ENCODE measurements around the gene CNNM2.
"Not testable (repeated sequence)": the region's sequence is repeated elsewhere in the genome, so short reads cannot be mapped to it uniquely, and the experiment has no call there.

The CNNM2 gene

DNA sequence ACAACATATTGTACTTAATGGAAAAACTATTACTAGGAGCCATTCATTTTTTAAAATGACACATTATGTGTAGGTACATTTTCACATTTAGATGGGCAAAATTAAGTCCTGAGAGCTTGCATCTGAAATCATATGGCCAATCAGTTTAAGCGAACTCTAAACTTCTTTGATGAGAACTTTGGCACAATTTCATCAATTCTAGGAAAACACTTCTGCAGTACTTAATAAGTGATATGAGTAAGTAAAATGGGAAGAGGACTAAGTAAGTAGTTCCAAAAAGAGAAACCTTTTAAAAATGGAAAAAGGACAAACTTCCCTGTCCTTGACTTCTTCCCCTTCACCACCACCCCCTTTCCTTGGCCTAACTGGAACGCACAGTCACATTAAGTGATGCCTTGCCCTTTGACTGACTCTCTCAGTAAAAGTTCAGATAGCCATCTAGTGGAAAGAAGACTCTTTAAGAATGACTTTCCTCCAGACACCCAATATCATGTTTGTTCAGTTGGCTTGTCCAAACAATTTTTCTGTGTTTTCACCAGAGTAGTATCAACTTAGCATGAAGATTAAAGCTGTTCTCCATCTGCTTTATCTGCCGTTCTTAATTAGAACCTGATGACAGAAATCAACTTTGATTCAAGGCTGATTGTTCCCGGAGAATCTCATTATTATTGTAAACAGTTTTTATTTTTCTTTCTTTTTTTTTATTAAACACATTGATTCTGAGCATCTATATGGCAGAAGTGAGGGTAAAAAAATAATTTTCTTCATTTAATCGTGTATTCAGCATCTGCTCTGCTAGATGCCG lies 45.1 kb downstream of the CNNM2 start:
- Histone ChIP-seq H3K9ac (ENCODE audit: low read length in 5 of 5) (no peak overlapping the region), H3K27ac (ENCODE audit: low read depth, low read length) (no peak overlapping the region), H3K36me3 (ENCODE audit: control insufficient read depth in 5 of 5, insufficient read depth in 5 of 5, low read length in 5 of 5) (no peaks in the 10 kb centered on the region), H3K9me3 (ENCODE audit: control insufficient read depth in 5 of 5, low read length in 5 of 5) (no peaks in the 10 kb centered on the region), H3K4me1 (ENCODE audit: control insufficient read depth in 5 of 5, insufficient read depth in 5 of 5, low read length in 5 of 5) (no peaks in the 10 kb centered on the region), H3K27me3 (ENCODE audit: control insufficient read depth in 5 of 5, insufficient read depth in 4 of 5, low read length in 5 of 5) (no peaks in the 10 kb centered on the region), H3K4me3 (ENCODE audit: low read depth in 1 of 5, low read length in 5 of 5) (no peak overlapping the region)

DNA sequence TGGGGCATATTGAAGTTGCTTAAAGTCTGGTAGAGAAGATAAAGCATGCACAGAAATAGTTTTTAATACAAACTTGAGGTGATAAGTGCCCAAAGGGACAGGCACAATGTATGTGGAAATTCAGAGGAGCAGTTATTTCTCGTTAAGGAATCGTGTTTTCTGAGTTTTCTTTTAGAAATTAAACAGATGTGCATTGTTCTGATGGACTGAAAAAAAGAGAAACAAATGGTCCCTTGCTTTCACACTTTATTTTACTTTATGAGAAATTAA lies 45.6 kb downstream of the CNNM2 start:
- Histone ChIP-seq H3K36me3 (ENCODE audit: control insufficient read depth in 5 of 5, insufficient read depth in 5 of 5, low read length in 5 of 5) (no peaks in the 10 kb centered on the region), H3K27ac (ENCODE audit: low read depth, low read length) (no peak overlapping the region), H3K4me3 (ENCODE audit: low read depth in 1 of 5, low read length in 5 of 5) (no peak overlapping the region), H3K27me3 (ENCODE audit: control insufficient read depth in 5 of 5, insufficient read depth in 4 of 5, low read length in 5 of 5) (no peaks in the 10 kb centered on the region), H3K4me1 (ENCODE audit: control insufficient read depth in 5 of 5, insufficient read depth in 5 of 5, low read length in 5 of 5) (no peaks in the 10 kb centered on the region), H3K9me3 (ENCODE audit: control insufficient read depth in 5 of 5, low read length in 5 of 5) (no peaks in the 10 kb centered on the region), H3K9ac (ENCODE audit: low read length in 5 of 5) (no peak overlapping the region)

DNA sequence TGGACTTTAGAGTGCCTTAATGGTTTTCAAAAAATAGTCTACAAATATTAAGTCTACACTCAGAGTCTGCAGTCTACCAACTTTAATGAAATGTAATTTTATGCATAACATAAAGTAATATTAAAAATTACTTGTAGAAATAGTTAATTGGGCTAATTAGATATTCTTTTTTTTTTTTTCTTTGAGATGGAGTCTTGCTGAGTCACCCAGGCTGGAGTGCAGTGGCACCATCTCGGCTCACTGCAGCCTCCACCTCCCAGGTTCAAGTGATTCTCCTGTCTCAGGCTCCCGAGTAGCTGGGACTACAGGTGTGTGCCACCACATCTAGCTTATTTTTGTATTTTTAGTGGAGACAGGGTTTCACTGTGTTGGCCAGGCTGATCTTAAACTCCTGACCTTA lies 46.0 kb downstream of the CNNM2 start:
- H3K4me1 ChIP-seq (ENCODE audit: control insufficient read depth in 5 of 5, insufficient read depth in 5 of 5, low read length in 5 of 5); H3K4me3 ChIP-seq (ENCODE audit: low read depth in 1 of 5, low read length in 5 of 5); H3K27ac ChIP-seq (ENCODE audit: low read depth, low read length); H3K9ac ChIP-seq (ENCODE audit: low read length in 5 of 5); H3K36me3 ChIP-seq (ENCODE audit: control insufficient read depth in 5 of 5, insufficient read depth in 5 of 5, low read length in 5 of 5); H3K9me3 ChIP-seq (ENCODE audit: control insufficient read depth in 5 of 5, low read length in 5 of 5); H3K27me3 ChIP-seq (ENCODE audit: control insufficient read depth in 5 of 5, insufficient read depth in 4 of 5, low read length in 5 of 5): not testable (repeated sequence)

DNA sequence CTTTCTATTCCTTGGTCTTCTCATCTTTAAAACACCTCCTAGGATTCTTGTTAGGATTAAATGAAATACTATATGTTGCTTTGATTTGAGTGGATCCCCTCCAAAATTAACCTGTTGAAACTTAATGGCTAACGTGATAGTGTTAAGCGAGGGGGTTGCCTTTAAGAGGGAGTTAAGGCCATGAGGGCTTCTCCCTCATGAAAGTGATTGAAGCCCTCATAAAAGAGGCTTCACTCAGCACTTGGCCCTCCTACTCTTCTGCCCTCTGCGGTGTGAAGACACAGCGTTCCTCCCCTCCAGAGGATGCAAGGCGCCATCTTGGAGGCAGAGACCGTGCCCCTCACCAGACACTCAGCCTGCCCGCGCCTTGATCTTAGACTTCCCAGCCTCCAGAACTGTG lies 46.6 kb downstream of the CNNM2 start:
- H3K9me3 ChIP-seq (ENCODE audit: control insufficient read depth in 5 of 5, low read length in 5 of 5) = no peaks in the 10 kb centered on the region
- no peak overlapping the region for H3K27ac ChIP-seq (ENCODE audit: low read depth, low read length)
- H3K27me3 ChIP-seq (ENCODE audit: control insufficient read depth in 5 of 5, insufficient read depth in 4 of 5, low read length in 5 of 5) = no peaks in the 10 kb centered on the region
- no peak overlapping the region for H3K9ac ChIP-seq (ENCODE audit: low read length in 5 of 5)
- H3K36me3 ChIP-seq (ENCODE audit: control insufficient read depth in 5 of 5, insufficient read depth in 5 of 5, low read length in 5 of 5) = no peaks in the 10 kb centered on the region
- no peaks in the 10 kb centered on the region for H3K4me1 ChIP-seq (ENCODE audit: control insufficient read depth in 5 of 5, insufficient read depth in 5 of 5, low read length in 5 of 5)
- H3K4me3 ChIP-seq (ENCODE audit: low read depth in 1 of 5, low read length in 5 of 5) = no peak overlapping the region

DNA sequence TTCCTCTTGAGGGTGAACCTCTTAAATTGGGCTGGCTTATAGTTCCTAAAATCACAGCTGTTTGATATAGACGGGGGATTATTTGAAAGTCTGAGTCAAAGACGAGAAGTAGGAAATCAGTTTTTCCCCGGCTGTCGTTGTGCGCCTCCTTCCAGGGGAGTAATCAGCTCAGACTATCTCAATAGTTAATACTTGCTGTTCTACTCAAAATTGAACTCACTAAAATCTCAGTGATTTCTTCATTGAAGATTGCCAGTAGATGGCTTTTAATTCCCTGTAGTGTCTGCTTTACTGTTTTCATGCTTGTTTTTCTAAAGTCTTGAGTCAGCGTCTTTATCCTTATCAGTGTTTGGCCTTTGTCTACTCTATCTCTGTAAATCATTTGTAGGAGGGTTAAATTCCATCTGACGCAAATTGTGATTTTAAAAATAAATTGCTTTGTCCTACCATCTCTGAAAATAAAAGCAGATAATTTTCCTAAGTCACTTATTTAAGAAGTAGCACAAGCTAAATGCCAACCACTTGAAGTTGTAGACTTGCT lies 47.3 kb downstream of the CNNM2 start:
- Histone ChIP-seq H3K4me1 (ENCODE audit: control insufficient read depth in 5 of 5, insufficient read depth in 5 of 5, low read length in 5 of 5) (no peaks in the 10 kb centered on the region), H3K9me3 (ENCODE audit: control insufficient read depth in 5 of 5, low read length in 5 of 5) (no peaks in the 10 kb centered on the region), H3K27me3 (ENCODE audit: control insufficient read depth in 5 of 5, insufficient read depth in 4 of 5, low read length in 5 of 5) (no peaks in the 10 kb centered on the region), H3K36me3 (ENCODE audit: control insufficient read depth in 5 of 5, insufficient read depth in 5 of 5, low read length in 5 of 5) (no peaks in the 10 kb centered on the region), H3K9ac (ENCODE audit: low read length in 5 of 5) (no peak overlapping the region), H3K4me3 (ENCODE audit: low read depth in 1 of 5, low read length in 5 of 5) (no peak overlapping the region), H3K27ac (ENCODE audit: low read depth, low read length) (no peak overlapping the region)

DNA sequence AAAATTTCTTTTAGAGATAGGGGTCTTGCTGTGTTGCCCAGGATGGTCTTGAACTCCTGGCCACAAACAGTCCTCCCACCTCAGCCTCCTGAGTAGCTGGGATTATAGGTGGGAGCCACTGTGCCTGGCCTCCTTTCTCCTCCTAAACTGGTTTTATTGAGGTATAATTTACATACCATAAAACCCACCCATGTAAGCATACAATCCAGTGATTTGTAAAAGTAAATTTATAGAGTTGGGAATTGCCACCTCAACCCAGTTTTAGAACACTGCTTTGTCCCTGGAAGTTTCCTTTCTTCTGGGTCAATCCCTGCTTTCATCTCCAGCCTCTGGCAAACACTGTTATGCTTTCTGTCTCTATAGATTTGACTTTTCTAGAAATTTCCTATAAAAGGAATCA lies 49.0 kb downstream of the CNNM2 start:
- Histone ChIP-seq H3K9ac (ENCODE audit: low read length in 5 of 5) (no peak overlapping the region), H3K36me3 (ENCODE audit: control insufficient read depth in 5 of 5, insufficient read depth in 5 of 5, low read length in 5 of 5) (no peaks in the 10 kb centered on the region), H3K4me3 (ENCODE audit: low read depth in 1 of 5, low read length in 5 of 5) (no peak overlapping the region), H3K9me3 (ENCODE audit: control insufficient read depth in 5 of 5, low read length in 5 of 5) (no peaks in the 10 kb centered on the region), H3K27me3 (ENCODE audit: control insufficient read depth in 5 of 5, insufficient read depth in 4 of 5, low read length in 5 of 5) (no peaks in the 10 kb centered on the region), H3K27ac (ENCODE audit: low read depth, low read length) (no peak overlapping the region), H3K4me1 (ENCODE audit: control insufficient read depth in 5 of 5, insufficient read depth in 5 of 5, low read length in 5 of 5) (no peaks in the 10 kb centered on the region)

DNA sequence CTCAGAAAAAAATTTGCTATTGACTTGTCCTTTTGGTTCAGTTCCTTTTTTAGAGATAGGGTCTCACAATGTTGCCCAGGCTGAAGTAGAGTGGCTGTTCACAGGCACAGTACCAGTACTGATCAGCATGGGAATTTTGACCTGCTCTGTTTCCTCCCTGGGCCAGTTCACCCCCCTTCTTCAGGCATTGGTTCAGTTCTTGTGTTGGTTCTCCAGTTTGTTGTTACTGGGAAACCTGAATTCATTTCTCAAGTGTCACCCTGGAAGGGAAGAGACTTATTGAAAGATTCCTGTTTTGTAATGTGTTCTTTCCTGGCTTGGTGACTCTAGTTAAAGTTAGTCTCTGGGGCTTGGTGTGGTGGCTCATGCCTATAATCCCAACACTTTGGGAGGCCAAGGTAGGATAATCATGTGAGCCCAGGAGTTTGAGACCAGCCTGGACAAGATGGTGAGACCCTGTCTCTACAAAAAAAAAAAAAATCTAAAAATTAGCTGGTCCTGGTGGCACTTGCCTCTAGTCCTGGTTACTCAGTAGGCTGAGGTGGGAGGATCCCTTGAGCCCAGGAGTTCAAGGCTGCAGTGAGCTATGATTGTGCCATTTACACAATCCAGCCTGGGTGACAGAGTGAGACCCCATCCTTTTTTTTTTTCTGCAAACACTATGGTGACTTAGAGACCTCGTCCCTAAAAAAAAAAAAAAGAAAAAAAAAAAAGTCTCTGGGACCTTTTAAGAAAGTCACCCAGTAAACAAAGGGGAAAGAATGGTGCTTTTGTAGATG lies 52.7 kb downstream of the CNNM2 start:
- no peaks in the 10 kb centered on the region for H3K9me3 ChIP-seq (ENCODE audit: control insufficient read depth in 5 of 5, low read length in 5 of 5)
- H3K4me1 ChIP-seq (ENCODE audit: control insufficient read depth in 5 of 5, insufficient read depth in 5 of 5, low read length in 5 of 5) = peaks cover 0 to 6% (median 0%) of the 10 kb centered on the region in 5 donors
- H3K27ac ChIP-seq (ENCODE audit: low read depth, low read length) = no peak overlapping the region
- no peak overlapping the region for H3K4me3 ChIP-seq (ENCODE audit: low read depth in 1 of 5, low read length in 5 of 5)
- no peaks in the 10 kb centered on the region for H3K27me3 ChIP-seq (ENCODE audit: control insufficient read depth in 5 of 5, insufficient read depth in 4 of 5, low read length in 5 of 5)
- H3K9ac ChIP-seq (ENCODE audit: low read length in 5 of 5) = no peak overlapping the region
- no peaks in the 10 kb centered on the region for H3K36me3 ChIP-seq (ENCODE audit: control insufficient read depth in 5 of 5, insufficient read depth in 5 of 5, low read length in 5 of 5)

DNA sequence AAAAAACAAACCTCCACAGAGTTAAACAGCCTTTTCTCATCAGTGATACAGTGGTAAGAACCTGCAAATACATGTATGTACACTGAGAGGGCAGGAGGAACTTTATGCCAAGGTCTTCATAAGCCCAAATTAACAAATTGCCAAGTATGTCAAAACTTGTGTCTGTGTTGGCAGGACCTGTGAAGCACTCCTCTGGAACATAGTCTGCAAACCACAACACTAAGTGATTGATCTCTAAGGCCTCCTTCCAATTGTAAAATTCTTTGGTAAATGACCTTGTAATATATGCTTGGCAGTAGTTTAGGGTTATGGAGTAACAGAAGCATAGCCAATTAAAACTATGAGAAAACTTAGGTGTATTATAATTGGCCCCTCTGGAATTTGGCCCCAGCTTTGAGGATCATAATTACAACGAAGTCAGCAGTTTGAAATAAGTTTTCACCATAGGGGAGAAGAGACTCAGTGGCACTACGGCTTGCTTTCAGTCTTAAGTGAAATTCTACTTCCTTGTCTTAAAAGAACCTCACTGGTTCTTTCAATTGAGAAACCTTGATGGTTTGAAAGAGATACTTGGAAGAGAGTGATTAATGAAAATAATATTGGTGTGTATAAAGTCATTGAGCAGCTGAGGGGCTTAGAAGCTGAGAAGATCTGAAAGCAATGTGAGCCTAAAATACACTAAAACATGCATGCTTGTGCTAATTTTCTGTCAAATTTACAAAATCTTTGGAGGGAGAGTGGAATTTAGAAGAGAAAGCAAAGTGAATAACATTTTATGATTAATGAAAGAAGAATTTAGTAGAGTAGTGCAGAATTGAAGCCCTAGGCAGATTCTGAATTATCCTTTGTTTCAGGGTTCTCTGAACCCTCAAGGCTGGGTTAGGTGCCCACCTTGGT lies 57.6 kb downstream of the CNNM2 start:
- Histone ChIP-seq H3K36me3 (ENCODE audit: control insufficient read depth in 5 of 5, insufficient read depth in 5 of 5, low read length in 5 of 5) (no peaks in the 10 kb centered on the region), H3K27ac (ENCODE audit: low read depth, low read length) (no peak overlapping the region), H3K9ac (ENCODE audit: low read length in 5 of 5) (no peak overlapping the region), H3K4me3 (ENCODE audit: low read depth in 1 of 5, low read length in 5 of 5) (no peak overlapping the region), H3K27me3 (ENCODE audit: control insufficient read depth in 5 of 5, insufficient read depth in 4 of 5, low read length in 5 of 5) (no peaks in the 10 kb centered on the region), H3K9me3 (ENCODE audit: control insufficient read depth in 5 of 5, low read length in 5 of 5) (no peaks in the 10 kb centered on the region), H3K4me1 (ENCODE audit: control insufficient read depth in 5 of 5, insufficient read depth in 5 of 5, low read length in 5 of 5) (peaks cover 0 to 12% (median 3%) of the 10 kb centered on the region in 5 donors)

DNA sequence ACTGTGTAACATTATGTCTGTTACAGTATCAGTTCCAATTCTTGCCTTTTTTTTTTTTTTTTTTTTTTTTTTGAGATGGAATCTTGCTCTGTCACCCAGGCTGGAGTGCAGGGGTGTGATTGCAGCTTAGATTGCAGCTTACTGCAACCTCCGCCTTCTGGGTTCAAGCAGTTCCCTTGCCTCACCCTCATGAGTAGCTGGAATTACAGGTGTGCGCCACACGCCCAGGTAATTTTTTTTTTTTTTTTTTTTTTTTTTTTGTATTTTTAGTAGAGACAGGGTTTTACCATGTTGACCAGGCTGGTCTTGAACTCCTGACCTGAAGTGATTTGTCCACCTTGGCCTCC lies 58.3 kb downstream of the CNNM2 start:
- H3K27ac ChIP-seq (ENCODE audit: low read depth, low read length); H3K36me3 ChIP-seq (ENCODE audit: control insufficient read depth in 5 of 5, insufficient read depth in 5 of 5, low read length in 5 of 5); H3K4me3 ChIP-seq (ENCODE audit: low read depth in 1 of 5, low read length in 5 of 5); H3K9ac ChIP-seq (ENCODE audit: low read length in 5 of 5); H3K27me3 ChIP-seq (ENCODE audit: control insufficient read depth in 5 of 5, insufficient read depth in 4 of 5, low read length in 5 of 5); H3K9me3 ChIP-seq (ENCODE audit: control insufficient read depth in 5 of 5, low read length in 5 of 5): not testable (repeated sequence)
- peaks cover 0 to 12% (median 3%) of the 10 kb centered on the region in 5 donors for H3K4me1 ChIP-seq (ENCODE audit: control insufficient read depth in 5 of 5, insufficient read depth in 5 of 5, low read length in 5 of 5)

DNA sequence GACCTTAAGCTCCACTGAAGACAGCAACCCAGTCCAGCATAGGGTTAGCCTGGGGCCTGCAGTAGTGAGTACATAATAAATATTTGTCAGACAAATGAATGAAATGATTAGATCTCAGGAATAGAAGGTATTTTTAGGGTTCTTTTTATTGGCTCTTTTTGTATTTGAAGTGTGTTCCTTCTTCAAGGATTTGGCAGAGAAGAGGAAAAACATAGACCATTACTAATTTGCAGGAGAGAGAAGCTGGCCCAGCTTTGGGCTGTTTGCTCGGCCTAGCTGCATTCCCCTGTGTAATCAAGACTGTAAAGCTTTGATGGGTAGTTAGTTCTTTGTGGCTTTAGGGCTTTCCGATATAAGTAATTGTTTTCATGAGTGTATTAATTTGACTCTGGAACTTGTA lies 64.2 kb downstream of the CNNM2 start:
- Histone ChIP-seq H3K9ac (ENCODE audit: low read length in 5 of 5) (no peak overlapping the region), H3K9me3 (ENCODE audit: control insufficient read depth in 5 of 5, low read length in 5 of 5) (no peaks in the 10 kb centered on the region), H3K4me1 (ENCODE audit: control insufficient read depth in 5 of 5, insufficient read depth in 5 of 5, low read length in 5 of 5) (no peaks in the 10 kb centered on the region), H3K36me3 (ENCODE audit: control insufficient read depth in 5 of 5, insufficient read depth in 5 of 5, low read length in 5 of 5) (no peaks in the 10 kb centered on the region), H3K27me3 (ENCODE audit: control insufficient read depth in 5 of 5, insufficient read depth in 4 of 5, low read length in 5 of 5) (no peaks in the 10 kb centered on the region), H3K4me3 (ENCODE audit: low read depth in 1 of 5, low read length in 5 of 5) (no peak overlapping the region), H3K27ac (ENCODE audit: low read depth, low read length) (no peak overlapping the region)

All from subcutaneous abdominal adipose tissue (tissue), 5 donors.